KBM-7 (cell line): ENCODE results near the gene GABRP.
A peak's percentile ranks its signal among the peaks of the same experiment; 100 is the strongest.
"Not testable (repeated sequence)": the region's sequence is repeated elsewhere in the genome, so short reads cannot be mapped to it uniquely, and the experiment has no call there.

Source experiments
- DNase-seq: peaks from one replicate; pipeline ENCODE4 v3.0.0-alpha.2; 2015
- in situ Hi-C: fragments of 300-500 bp; cut with MboI; formaldehyde crosslinking; loops from 2 replicates; pipeline ENCODE4 v1.14.3; 2020; ENCODE audit warnings: low sequenced_read_pairs, low pct_unique_long_range_greater_than_20kb, mixed read lengths

GABRP gene

DNA sequence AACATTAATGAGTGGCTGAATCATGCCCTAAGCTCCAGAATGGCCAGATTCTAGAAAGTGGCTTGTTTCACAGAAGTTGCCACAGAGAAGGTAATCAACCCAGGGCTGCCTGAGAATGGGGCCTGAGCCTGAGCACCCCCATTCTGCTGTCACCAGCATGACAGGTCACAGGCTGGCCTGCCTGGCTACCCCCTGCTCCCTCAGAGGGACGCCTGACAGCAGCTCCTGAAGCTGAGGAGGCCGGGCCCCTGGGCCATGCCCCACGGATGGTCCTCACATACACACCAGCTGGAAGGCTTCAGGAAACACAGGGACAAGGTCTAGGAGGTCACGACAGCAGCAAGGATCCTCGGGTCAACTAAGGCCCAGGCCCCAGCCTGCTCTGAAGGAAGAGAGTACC is 3.7 kb downstream of the GABRP start:
- in situ Hi-C loops, result no loop called here
- no peak for DNase-seq

GRCh38 chr5:170788626-170789304 is 5.2 kb downstream of the GABRP start:
- in situ Hi-C loops, result no loop called here
- DNase-seq, result no peak

DNA sequence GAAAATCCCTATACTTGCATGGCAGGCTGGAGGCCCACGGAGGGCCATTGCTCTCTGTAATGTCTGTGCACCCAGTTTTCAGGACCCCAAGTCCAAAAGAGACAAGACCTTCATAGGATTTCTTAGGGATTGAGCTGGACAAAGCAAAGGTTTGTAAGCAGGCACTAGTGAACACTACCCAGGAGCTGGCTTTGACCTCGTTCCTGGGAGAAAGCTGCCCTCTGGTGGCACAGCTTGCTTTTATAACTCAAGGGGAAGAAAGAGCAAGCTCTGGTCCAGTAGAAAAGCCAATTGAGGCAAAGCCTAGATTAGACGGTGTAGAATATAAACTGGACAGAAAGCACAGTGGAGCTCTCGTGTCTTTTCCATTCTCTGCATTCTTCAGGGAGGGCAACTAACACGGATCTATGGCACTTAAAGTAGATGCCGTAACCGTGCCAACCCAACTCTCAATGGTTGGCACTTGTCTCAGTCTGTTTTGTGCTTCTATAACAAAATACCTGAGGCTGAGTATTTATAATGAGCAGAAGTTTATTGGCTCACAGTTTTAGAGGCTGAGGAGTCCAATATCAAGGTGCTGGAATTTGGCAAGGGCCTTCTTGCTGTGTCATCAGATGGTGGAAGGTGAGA is 7.9 kb downstream of the GABRP start:
- DNase-seq, result peak; percentile 24
- in situ Hi-C loops, result no loop called here

DNA sequence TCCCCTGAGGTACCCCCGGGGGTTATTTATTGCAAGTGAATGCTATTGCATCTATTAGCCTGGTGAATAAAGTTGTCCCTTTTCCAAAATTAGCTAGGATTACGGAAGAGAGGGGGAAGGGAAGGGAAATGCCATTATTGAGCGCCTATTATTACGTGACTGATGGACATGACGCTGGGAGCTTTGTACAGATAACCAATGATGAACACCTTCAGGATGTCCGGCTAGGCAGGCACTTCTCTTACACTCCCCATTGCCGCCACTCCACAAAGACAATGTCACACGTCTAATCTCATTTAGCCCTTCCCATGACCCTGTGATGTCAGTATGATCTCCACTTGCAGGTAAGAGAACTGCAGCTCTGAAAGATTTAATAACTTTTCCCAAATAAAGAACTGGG is 9.4 kb downstream of the GABRP start:
- DNase-seq, result no peak
- in situ Hi-C loops, result no loop called here

- in situ Hi-C loops, result no loop called here
- DNase-seq, result no peak
Measured at GRCh38 chr5:170795154-170795553, 11.6 kb downstream of the GABRP start.

- DNase-seq, result no peak
- in situ Hi-C loops, result no loop called here
Measured at GRCh38 chr5:170805666-170806065, 22.1 kb downstream of the GABRP start.

DNA sequence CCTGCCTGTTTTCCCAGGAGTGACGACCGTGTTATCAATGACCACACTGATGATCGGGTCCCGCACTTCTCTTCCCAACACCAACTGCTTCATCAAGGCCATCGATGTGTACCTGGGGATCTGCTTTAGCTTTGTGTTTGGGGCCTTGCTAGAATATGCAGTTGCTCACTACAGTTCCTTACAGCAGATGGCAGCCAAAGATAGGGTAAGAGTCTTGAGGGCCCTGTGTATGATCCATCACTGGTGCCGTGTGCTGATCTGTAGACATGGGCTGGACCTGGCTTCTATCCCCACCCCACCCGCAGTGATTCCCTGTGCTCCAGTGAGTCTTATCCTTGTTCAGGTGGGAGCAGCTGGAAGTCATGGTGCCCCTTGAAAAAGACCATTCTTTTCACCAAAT is 26.0 kb downstream of the GABRP start:
- DNase-seq, result peak; percentile 4
- in situ Hi-C loops, result no loop called here

GRCh38 chr5:170811719-170812118 is 28.2 kb downstream of the GABRP start:
- in situ Hi-C loops, result no loop called here
- DNase-seq, result no peak

DNA sequence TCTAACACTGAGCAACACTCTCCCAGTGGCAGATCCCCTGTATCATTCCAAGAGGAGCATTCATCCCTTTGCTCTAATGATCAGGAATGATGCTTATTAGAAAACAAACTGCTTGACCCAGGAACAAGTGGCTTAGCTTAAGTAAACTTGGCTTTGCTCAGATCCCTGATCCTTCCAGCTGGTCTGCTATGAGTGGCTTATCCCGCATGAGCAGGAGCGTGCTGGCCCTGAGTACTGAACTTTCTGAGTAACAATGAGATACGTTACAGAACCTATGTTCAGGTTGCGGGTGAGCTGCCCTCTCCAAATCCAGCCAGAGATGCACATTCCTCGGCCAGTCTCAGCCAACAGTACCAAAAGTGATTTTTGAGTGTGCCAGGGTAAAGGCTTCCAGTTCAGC is 29.7 kb downstream of the GABRP start:
- DNase-seq, result no peak
- in situ Hi-C loops, result no loop called here

DNA sequence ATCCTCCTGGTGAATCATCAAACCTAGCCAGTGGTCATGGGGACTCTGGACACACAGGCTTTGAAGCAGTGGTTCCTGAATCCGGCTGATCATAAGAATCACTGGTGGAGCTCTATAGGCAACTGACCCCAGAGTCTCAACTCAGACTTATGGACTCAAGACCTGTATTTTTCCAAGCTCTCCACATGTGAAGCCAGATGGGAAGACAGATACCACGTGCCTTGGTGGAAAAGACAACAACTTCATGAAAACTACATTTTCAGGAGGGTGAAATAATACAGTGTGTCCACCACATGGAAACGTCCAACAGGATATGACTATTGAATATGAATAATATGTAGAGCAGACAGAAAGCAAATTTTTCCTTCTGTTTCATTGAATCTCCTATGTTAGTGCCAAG is 33.7 kb downstream of the GABRP start:
- in situ Hi-C loops, result no loop called here
- DNase-seq, result no peak

GRCh38 chr5:170818232-170818631 is 34.7 kb downstream of the GABRP start:
- in situ Hi-C loops, result no loop called here
- DNase-seq, result no peak

GRCh38 chr5:170819824-170820223 is 36.3 kb downstream of the GABRP start:
- in situ Hi-C loops, result no loop called here

DNA sequence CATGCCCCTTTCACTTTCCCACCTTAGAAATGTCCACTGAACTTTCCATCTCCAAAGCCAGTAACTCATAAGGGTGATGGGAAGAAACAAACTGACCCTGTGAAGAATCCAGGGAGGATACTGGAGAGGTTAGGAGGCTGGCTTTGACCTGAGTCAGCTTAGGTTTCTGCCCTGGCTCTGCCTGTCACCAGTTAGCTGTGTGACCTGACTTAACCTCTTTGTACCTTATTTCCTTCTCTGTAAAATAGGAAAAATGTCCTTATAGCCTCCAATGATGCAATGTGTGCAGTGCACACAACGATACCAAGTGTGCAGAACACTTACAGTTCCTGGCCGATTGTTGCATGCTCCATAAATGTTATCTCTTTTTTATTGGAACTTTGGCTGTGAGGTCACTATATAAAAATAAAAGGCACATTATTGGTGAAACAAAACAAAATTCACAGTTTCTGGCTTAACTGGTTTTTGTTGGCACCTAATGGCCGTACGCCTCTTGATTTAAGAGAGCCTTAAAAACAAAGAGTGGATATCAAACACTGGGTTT is 37.8 kb downstream of the GABRP start:
- DNase-seq, result no peak
- in situ Hi-C loops, result no loop called here

More at GRCh38 chr5:170819824-170820223, 36.3 kb downstream of the GABRP start:
- no peak for DNase-seq

DNA sequence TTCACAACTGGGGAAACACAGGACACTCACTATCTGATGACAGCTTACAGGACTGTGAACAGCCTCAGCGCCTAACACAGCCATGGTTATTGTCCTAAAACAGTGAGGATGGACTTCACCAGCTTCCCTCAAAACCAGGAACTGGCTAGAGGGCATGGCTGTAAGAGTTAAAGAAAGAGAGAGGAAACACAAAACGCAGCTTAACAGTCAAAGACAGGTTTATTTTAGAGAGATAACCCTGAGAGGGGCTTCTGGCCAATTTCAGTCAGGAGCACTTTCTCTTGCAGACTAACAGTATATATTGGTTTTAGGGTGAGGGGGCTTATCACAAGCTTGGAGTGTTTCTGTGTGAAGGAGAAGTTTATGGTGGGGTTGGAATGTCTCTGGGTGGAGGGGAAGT is 42.6 kb downstream of the GABRP start:
- no peak for DNase-seq
- in situ Hi-C loops, result no loop called here

DNA sequence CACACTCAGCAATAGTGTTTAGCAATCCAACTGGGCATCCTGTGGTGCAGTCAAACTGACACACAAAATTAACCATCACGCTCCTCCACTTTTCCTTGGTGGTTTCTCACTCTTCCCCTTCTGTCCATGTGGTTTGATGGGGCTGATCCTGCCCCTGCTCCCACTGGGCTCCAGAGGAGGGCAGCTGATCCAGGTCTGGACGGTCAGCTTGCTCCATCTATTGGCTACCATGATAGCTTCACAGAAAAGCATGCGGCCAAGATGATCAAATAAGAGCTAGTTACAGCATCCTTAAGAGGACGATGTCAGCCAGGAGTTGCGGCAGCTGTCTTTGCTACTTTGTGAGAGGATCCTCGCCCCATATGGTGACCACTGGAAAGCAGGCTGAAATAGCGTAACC is 48.7 kb downstream of the GABRP start:
- DNase-seq, result no peak
- in situ Hi-C loops, result no loop called here

GRCh38 chr5:170833981-170834380 is 50.5 kb downstream of the GABRP start:
- in situ Hi-C loops, DNase-seq: not testable (repeated sequence)

DNA sequence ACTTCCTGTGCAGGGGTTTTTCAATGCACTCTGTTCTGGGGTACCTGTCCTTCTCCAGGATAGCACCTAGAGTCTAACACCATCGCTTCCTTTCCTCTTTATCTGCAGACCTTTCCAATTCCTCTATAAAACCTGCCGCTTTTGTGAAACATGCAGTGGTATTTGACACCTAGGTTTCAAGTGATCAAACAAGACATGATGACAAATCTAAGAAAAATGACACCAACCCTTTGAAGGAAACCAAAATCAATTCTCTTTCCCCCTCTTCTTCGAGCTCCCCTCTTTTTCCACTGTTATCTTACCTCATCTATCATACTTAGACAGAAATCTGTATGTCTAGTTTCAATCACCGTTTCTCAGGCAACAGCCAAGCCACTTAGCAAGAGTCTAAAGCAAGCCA is 52.7 kb downstream of the GABRP start:
- in situ Hi-C loops, result no loop called here
- DNase-seq, result no peak

GRCh38 chr5:170843870-170844269 is 60.3 kb downstream of the GABRP start:
- in situ Hi-C loops, result no loop called here
- DNase-seq, result no peak

DNA sequence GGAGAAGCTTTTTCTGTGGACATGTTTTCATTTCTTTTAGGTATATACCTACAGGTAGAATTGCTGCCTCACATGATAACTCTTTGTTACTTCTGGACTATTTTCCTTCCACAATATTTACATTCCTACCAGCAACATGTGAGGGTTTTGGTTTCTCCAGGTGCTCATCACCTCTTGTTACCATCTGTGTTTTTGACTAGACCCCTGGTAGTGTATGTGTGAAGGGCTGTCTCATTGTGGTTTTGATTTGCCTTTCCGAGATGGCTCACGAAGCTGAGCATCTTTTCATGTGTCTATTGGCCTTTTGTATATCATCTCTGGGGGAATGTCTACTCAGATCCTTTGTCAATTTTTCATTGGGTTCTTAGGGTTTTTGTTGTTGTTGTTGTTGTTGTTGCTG is 61.1 kb downstream of the GABRP start:
- in situ Hi-C loops, result no loop called here

DNA sequence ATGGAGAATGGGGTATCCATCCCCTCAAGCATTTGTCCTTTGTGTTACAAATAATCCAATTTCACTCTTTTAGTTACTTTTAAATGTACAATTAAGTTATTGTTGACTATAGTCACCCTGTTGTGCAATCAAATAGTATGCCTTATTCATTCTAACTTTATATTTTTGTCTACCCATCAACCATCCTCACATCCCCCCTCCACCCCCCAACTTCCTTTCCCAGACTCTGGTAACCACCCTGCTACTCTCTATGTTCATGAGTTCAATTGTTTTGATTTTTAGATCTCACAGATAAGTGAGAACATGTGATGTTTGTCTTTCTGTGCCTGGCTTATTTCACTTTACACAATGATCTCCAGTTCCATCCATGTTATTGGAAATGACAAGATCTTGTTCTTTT is 62.9 kb downstream of the GABRP start:
- DNase-seq, result no peak
- in situ Hi-C loops, result no loop called here

More for the DNA sequence above, 61.1 kb downstream of the GABRP start:
- DNase-seq, result no peak

GRCh38 chr5:170846846-170847245 is 63.3 kb downstream of the GABRP start:
- DNase-seq, result no peak
- in situ Hi-C loops, result no loop called here
